Glutamatergic neuron (in vitro differentiated cells): ENCODE data around the gene SPSB3. TPM values are rescaled to one million over a fixed set of nuclear protein-coding genes. Genes with fewer than 3 reads are reported as not detected.

Source experiments
- DNase-seq: peaks from one replicate; pipeline ENCODE4 v3.0.0; 2022
- H3K27ac Mint-ChIP-seq: one replicate; pipeline ENCODE4 v1.8.0; 2020; ENCODE audit warnings: mild to moderate bottlenecking, mixed read lengths, inconsistent platforms; ENCODE audit not compliant: unreplicated experiment
- H3K27me3 Mint-ChIP-seq: one replicate; pipeline ENCODE4 v1.8.0; 2020; ENCODE audit warnings: mild to moderate bottlenecking, moderate library complexity, mixed read lengths, inconsistent platforms; ENCODE audit not compliant: unreplicated experiment
- H3K36me3 Mint-ChIP-seq: one replicate; pipeline ENCODE4 v1.8.0; 2020; ENCODE audit warnings: mild to moderate bottlenecking, mixed read lengths, inconsistent platforms; ENCODE audit not compliant: unreplicated experiment
- H3K4me1 Mint-ChIP-seq: one replicate; pipeline ENCODE4 v1.8.0; 2020; ENCODE audit warnings: mild to moderate bottlenecking, low read depth, mixed read lengths, inconsistent platforms; ENCODE audit not compliant: unreplicated experiment
- H3K4me3 Mint-ChIP-seq: one replicate; pipeline ENCODE4 v1.8.0; 2020; ENCODE audit warnings: mild to moderate bottlenecking, mixed read lengths, inconsistent platforms; ENCODE audit not compliant: unreplicated experiment
- H3K9me3 Mint-ChIP-seq: one replicate; pipeline ENCODE4 v1.8.0; 2020; ENCODE audit warnings: mild to moderate bottlenecking, moderate library complexity, mixed read lengths, inconsistent platforms; ENCODE audit not compliant: unreplicated experiment
- CTCF ChIP-seq: fragments of 200-600 bp; sonication (generic); IDR thresholded peaks from one replicate; pipeline ENCODE4 v1.5.0; 2021; ENCODE audit not compliant: partially characterized antibody, unreplicated experiment
- total RNA-seq: library from RNA; stranded (reverse); fragmentation: NEBNext Ultra II Directional; extraction: Animal tissue kit (Norgen Biotek cat#: 25700); gene quantifications from one replicate; pipeline ENCODE4 v1.2.1, GENCODE V29; 2021; ENCODE audit not compliant: unreplicated experiment

Gene SPSB3
- total RNA-seq, 1 donor from 2014 or later: 80.4 TPM

GRCh38 chr16:1789643-1790045 lies 7.3 kb upstream of the SPSB3 start:
- H3K27ac Mint-ChIP-seq: no peak overlapping the region
- H3K9me3 Mint-ChIP-seq: peaks cover 2% of the 10 kb centered on the region
- H3K4me1 Mint-ChIP-seq: no peaks in the 10 kb centered on the region
- no peaks in the 10 kb centered on the region for H3K36me3 Mint-ChIP-seq
- H3K4me3 Mint-ChIP-seq: no peak overlapping the region
- H3K27me3 Mint-ChIP-seq: no peaks in the 10 kb centered on the region
- TF ChIP-seq CTCF: no peak
- peak; percentile 17 for DNase-seq

- Mint-ChIP-seq H3K36me3 (no peaks in the 10 kb centered on the region), H3K4me3 (no peak overlapping the region), H3K27me3 (no peaks in the 10 kb centered on the region), H3K27ac (no peak overlapping the region), H3K9me3 (peaks cover 2% of the 10 kb centered on the region), H3K4me1 (no peaks in the 10 kb centered on the region)
- peak; percentile 15 for DNase-seq
- no peak for TF ChIP-seq CTCF
Observed at GRCh38 chr16:1788708-1789100, 6.3 kb upstream of the SPSB3 start.

GRCh38 chr16:1788095-1788707 lies 5.8 kb upstream of the SPSB3 start:
- no peak overlapping the region for H3K4me3 Mint-ChIP-seq
- DNase-seq: peak; percentile 16
- no peaks in the 10 kb centered on the region for H3K4me1 Mint-ChIP-seq
- TF ChIP-seq CTCF: no peak
- no peak overlapping the region for H3K27ac Mint-ChIP-seq
- H3K27me3 Mint-ChIP-seq: peaks cover 3% of the 10 kb centered on the region
- H3K9me3 Mint-ChIP-seq: peaks cover 2% of the 10 kb centered on the region
- H3K36me3 Mint-ChIP-seq: no peaks in the 10 kb centered on the region

- no peak for TF ChIP-seq CTCF
- H3K4me1 Mint-ChIP-seq: no peaks in the 10 kb centered on the region
Observed at GRCh38 chr16:1787322-1788094, 5.1 kb upstream of the SPSB3 start.

GRCh38 chr16:1787056-1787321 lies 4.6 kb upstream of the SPSB3 start:
- no peak overlapping the region for H3K4me3 Mint-ChIP-seq
- TF ChIP-seq CTCF: no peak
- H3K27me3 Mint-ChIP-seq: peaks cover 8% of the 10 kb centered on the region
- H3K9me3 Mint-ChIP-seq: peaks cover 3% of the 10 kb centered on the region
- no peaks in the 10 kb centered on the region for H3K36me3 Mint-ChIP-seq
- H3K4me1 Mint-ChIP-seq: no peaks in the 10 kb centered on the region
- DNase-seq: no peak
- H3K27ac Mint-ChIP-seq: no peak overlapping the region

More at GRCh38 chr16:1787322-1788094, 5.1 kb upstream of the SPSB3 start:
- no peak overlapping the region for H3K27ac Mint-ChIP-seq
- H3K4me3 Mint-ChIP-seq: no peak overlapping the region
- H3K27me3 Mint-ChIP-seq: peaks cover 7% of the 10 kb centered on the region
- peak; percentile 20 for DNase-seq
- H3K9me3 Mint-ChIP-seq: peaks cover 3% of the 10 kb centered on the region
- no peaks in the 10 kb centered on the region for H3K36me3 Mint-ChIP-seq
